Measurements from ENCODE around the gene TMEM141. TPM values are rescaled to one million over a fixed set of nuclear protein-coding genes. Genes with fewer than 3 reads are reported as not detected.
"Not testable (repeated sequence)": the region's sequence is repeated elsewhere in the genome, so short reads cannot be mapped to it uniquely, and the experiment has no call there.

The TMEM141 gene
- polyA plus RNA-seq, 1 donor from 2014 or later = 30.1 TPM

DNA sequence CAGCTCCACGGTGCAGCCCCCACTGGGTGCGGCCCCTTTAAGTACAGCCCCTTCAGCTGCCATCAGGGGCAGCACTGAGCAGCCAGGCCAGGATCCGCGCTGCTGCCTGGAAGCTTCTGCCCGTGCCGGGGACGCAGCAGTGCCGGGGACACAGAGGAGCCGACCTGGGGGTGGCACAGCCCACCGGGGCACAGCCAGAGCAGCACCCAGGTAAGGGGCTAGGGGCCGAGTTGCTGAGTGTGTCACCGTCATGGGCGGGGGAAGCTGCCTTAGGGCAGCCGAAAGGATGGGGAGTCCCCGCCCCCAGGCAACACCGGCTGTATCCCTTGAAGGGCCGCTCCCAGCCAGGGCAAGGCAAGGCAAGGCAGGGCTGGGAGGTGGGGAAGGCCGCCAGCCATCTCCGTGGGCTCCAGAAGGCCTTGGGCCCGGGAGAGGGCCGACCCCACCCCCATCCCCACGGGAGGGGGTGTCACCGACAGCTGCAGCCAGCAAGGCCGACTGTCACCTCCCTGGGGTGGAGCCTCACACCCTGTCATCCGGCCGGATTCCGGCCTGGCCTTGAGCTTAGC, 51.3 kb downstream of the TMEM141 start, which contains the start of gene AJM1:
Gene AJM1 (plus strand): TSS at position 99 of the 569 bp plus-strand sequence. CDS start 1,937 bp downstream, outside the sequence.
- not testable (repeated sequence) for H3K27me3 ChIP-seq (ENCODE audit: insufficient read depth, low read depth, low read length); H3K4me2 ChIP-seq (ENCODE audit: low read length); H3K79me2 ChIP-seq (replicated peaks; ENCODE audit: insufficient read depth, low read length); H3K9me2 ChIP-seq (ENCODE audit: insufficient read depth, low read length); H3F3A ChIP-seq (ENCODE audit: insufficient read depth, low read length, poor library complexity, severe bottlenecking); H2AFZ ChIP-seq (ENCODE audit: low read depth, low read length); H3K9me3 ChIP-seq (ENCODE audit: low read length); H4K20me1 ChIP-seq (ENCODE audit: insufficient read depth); H3K36me3 ChIP-seq (ENCODE audit: insufficient read depth, low read length)
- TF ChIP-seq MXI1 (conservative IDR thresholded peaks at IDR 0.05; ENCODE audit: poor library complexity, severe bottlenecking) (peak; percentile 33), SMC3 (conservative IDR thresholded peaks at IDR 0.05; ENCODE audit: poor library complexity) (peak; percentile 49), POLR2AphosphoS5 (IDR thresholded peaks at IDR 0.05) (peak; percentile 81), TAF1 (IDR thresholded peaks at IDR 0.05; ENCODE audit: low read depth) (peak; percentile 62), REST (IDR thresholded peaks at IDR 0.05; ENCODE audit: borderline replicate concordance) (peak; percentile 58), CTCF (IDR thresholded peaks at IDR 0.05; ENCODE audit: poor library complexity, severe bottlenecking) (peak; percentile 95), EP300 (conservative IDR thresholded peaks at IDR 0.05; ENCODE audit: poor library complexity, severe bottlenecking) (peak; percentile 11)
- peak within 1 kb of the TSS; percentile 79 for H3K27ac ChIP-seq (ENCODE audit: low read length)
- H3K4me3 ChIP-seq (ENCODE audit: low read length) = peak within 1 kb of the TSS; percentile 76
- peak within 1 kb of the TSS; percentile 83 for H3K9ac ChIP-seq (ENCODE audit: low read length)

Small RNA genes within 50 kb of the gene (small RNA-seq; reads per million reads assigned to genes)
- gene AL355987.2 (0 reads per million in 3 experiments), gene ATP6V1G1P3 (0 reads per million in 3 experiments), gene MIR4292 (0 reads per million in 3 experiments), gene MIR6722 (0 reads per million in 3 experiments)

Other genes starting within 250 kb of the TMEM141 start
- gene NOTCH1, start 245.3 kb upstream of the TMEM141 start, polyA plus RNA-seq = 0.15 and 0.32 TPM in 2 replicates
- 8.2 and 12.5 TPM in 2 replicates for gene EGFL7, start 128.4 kb upstream of the TMEM141 start, polyA plus RNA-seq
- 1.3 TPM in 1 of 2 replicates, not detected in the other for gene AGPAT2, start 103.9 kb upstream of the TMEM141 start, polyA plus RNA-seq
- 65.1 and 78.7 TPM in 2 replicates for gene DIPK1B, start 78.8 kb upstream of the TMEM141 start, polyA plus RNA-seq
- gene LCN10, start 48.4 kb upstream of the TMEM141 start, polyA plus RNA-seq = not detected in 2 replicates
- gene LCN6, start 42.8 kb upstream of the TMEM141 start, polyA plus RNA-seq = not detected in 2 replicates
- not detected in 2 replicates for gene LCN8, start 33.1 kb upstream of the TMEM141 start, polyA plus RNA-seq
- gene LCN15, start 26.8 kb upstream of the TMEM141 start, polyA plus RNA-seq = not detected in 2 replicates
- 5.5 and 8.8 TPM in 2 replicates for gene CCDC183, start 5.0 kb downstream of the TMEM141 start, polyA plus RNA-seq
- 46.4 and 58.8 TPM in 2 replicates for gene RABL6, start 16.6 kb downstream of the TMEM141 start, polyA plus RNA-seq
- 1.5 TPM in 2 replicates for gene AJM1, start 51.1 kb downstream of the TMEM141 start, polyA plus RNA-seq
- gene PHPT1, start 58.1 kb downstream of the TMEM141 start, polyA plus RNA-seq = 279 and 293 TPM in 2 replicates
- gene MAMDC4, start 61.0 kb downstream of the TMEM141 start, polyA plus RNA-seq = 13.1 and 23.6 TPM in 2 replicates
- gene EDF1, start 75.0 kb downstream of the TMEM141 start, polyA plus RNA-seq = 613 and 677 TPM in 2 replicates
- 14.6 and 21.5 TPM in 2 replicates for gene TRAF2, start 95.2 kb downstream of the TMEM141 start, polyA plus RNA-seq
- gene FBXW5, start 153.4 kb downstream of the TMEM141 start, polyA plus RNA-seq = 138 and 148 TPM in 2 replicates
- gene C8G, start 153.9 kb downstream of the TMEM141 start, polyA plus RNA-seq = not detected in 2 replicates
- gene LCN12, start 160.9 kb downstream of the TMEM141 start, polyA plus RNA-seq = 2.9 TPM in 1 of 2 replicates, not detected in the other
- gene PTGDS, start 186.2 kb downstream of the TMEM141 start, polyA plus RNA-seq = 2.0 TPM in 1 of 2 replicates, not detected in the other
- 0.76 TPM in 1 of 2 replicates, not detected in the other for gene LCNL1, start 191.6 kb downstream of the TMEM141 start, polyA plus RNA-seq
- 276 and 346 TPM in 2 replicates for gene PAXX, start 201.1 kb downstream of the TMEM141 start, polyA plus RNA-seq
- not detected in 2 replicates for gene CLIC3, start 205.2 kb downstream of the TMEM141 start, polyA plus RNA-seq
- 30.6 and 52.0 TPM in 2 replicates for gene ABCA2, start 236.9 kb downstream of the TMEM141 start, polyA plus RNA-seq
- 0.56 and 0.69 TPM in 2 replicates for gene FUT7, start 240.7 kb downstream of the TMEM141 start, polyA plus RNA-seq